HG02623 (cell line): Measurements from ENCODE around the gene LRRC41.
"Not testable (repeated sequence)": the region's sequence is repeated elsewhere in the genome, so short reads cannot be mapped to it uniquely, and the experiment has no call there.

Source experiments
- ATAC-seq: cut with Tn5 transposase; IDR thresholded peaks from one replicate; pipeline ENCODE4 v1.9.1; 2021; ENCODE audit warnings: moderate library complexity; ENCODE audit not compliant: unreplicated experiment

The LRRC41 gene

GRCh38 chr1:46246136-46246535 lies 57.3 kb downstream of the LRRC41 start:
- not testable (repeated sequence) for ATAC-seq

- no peak for ATAC-seq
Observed at GRCh38 chr1:46244656-46245371, 58.6 kb downstream of the LRRC41 start.

- not testable (repeated sequence) for ATAC-seq
Observed at GRCh38 chr1:46243831-46244230, 59.6 kb downstream of the LRRC41 start.

GRCh38 chr1:46242918-46243317 lies 60.5 kb downstream of the LRRC41 start:
- no peak for ATAC-seq

- ATAC-seq, result not testable (repeated sequence)
Observed at GRCh38 chr1:46241733-46242132, 61.7 kb downstream of the LRRC41 start.

- not testable (repeated sequence) for ATAC-seq
Observed at GRCh38 chr1:46238865-46239264, 64.6 kb downstream of the LRRC41 start.

- no peak for ATAC-seq
Observed at GRCh38 chr1:46236882-46237281, 66.5 kb downstream of the LRRC41 start.

GRCh38 chr1:46231231-46231630 lies 72.2 kb downstream of the LRRC41 start:
- not testable (repeated sequence) for ATAC-seq
